ENCODE measurements around the gene CCNI.

The CCNI gene

GRCh38 chr4:77007358-77008230 is 68.2 kb downstream of the CCNI start:
- DNase-seq (ENCODE audit: low spot score): no peak

GRCh38 chr4:77006753-77007353 is 68.9 kb downstream of the CCNI start:
- no peak for DNase-seq (ENCODE audit: low spot score)

- no peak for DNase-seq (ENCODE audit: low spot score)
Measured at GRCh38 chr4:77003400-77003799, 72.4 kb downstream of the CCNI start.

- DNase-seq (ENCODE audit: low spot score): no peak
Measured at GRCh38 chr4:77002321-77003107, 73.3 kb downstream of the CCNI start.

GRCh38 chr4:77001907-77002306 is 73.9 kb downstream of the CCNI start:
- no peak for DNase-seq (ENCODE audit: low spot score)

GRCh38 chr4:76998251-76998901 is 77.4 kb downstream of the CCNI start:
- no peak for DNase-seq (ENCODE audit: low spot score)

GRCh38 chr4:76997532-76997931 is 78.3 kb downstream of the CCNI start:
- no peak for DNase-seq (ENCODE audit: low spot score)

Measured in SK-N-DZ (cell line).